HG03095 (cell line): ENCODE results near the gene IL18BP.

Experiments used
- ATAC-seq: cut with Tn5 transposase; IDR thresholded peaks from one replicate; pipeline ENCODE4 v1.9.1; 2021; ENCODE audit warnings: moderate library complexity; ENCODE audit not compliant: unreplicated experiment

The IL18BP gene

DNA sequence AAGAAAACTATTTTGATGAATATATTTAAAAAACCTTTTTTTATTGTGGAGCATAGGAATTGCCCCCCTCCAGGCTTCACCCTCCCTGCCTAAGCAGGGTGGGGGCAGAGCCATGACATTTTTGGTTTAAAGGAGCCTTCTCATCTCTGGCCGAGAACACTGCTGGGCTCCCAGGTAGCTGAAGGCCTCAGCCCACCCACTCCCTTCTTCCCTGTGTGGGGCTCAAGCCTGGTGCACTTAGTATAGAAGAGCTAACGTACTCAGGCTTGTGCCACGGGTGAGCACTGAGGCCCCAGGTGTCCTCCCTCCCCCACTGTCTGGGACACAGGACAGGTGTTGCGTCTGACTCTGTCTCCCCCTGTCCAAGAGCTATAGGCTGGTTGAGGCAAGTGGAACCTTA, 2.2 kb upstream of the IL18BP start:
- ATAC-seq = no peak

DNA sequence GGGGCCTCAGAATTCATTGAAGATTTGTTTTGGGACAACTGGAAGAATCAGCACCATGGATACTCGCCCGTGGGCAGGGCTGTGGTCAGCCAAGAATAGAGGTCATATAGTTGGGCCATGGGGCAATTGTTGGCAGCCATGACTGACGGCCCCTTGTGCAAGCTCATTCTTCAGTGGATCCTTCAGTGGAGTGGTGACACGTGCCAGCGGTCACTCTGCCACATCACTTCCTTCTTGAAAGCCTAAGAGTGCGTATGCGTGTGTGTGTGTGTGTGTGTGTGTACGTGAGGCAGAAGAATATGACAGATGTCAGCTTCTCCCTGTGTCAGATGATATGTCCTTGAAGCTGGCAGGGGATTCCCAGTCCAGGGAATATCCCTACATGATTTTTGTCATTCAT, 1.8 kb upstream of the IL18BP start:
- no peak for ATAC-seq

DNA sequence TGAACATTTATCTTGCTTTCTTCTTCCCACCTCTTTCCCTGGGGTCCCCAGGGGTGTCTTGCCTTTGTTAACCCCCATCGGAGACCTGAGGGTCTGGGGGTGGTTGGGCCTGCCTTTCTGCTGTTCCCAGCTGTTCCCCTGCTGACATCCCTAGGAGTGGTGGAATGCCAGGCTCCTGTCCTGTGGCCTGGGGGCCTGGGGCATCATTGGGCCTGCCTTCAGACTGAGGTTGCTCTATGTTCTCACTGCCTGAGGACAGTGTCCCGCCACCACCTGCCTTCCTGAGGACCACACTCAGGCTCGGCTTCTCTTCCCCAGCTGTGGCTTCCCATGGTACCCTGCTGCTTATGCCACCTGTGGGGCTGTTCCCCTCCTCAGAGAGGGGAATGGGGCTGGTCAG, 1.1 kb upstream of the IL18BP start:
- no peak for ATAC-seq

DNA sequence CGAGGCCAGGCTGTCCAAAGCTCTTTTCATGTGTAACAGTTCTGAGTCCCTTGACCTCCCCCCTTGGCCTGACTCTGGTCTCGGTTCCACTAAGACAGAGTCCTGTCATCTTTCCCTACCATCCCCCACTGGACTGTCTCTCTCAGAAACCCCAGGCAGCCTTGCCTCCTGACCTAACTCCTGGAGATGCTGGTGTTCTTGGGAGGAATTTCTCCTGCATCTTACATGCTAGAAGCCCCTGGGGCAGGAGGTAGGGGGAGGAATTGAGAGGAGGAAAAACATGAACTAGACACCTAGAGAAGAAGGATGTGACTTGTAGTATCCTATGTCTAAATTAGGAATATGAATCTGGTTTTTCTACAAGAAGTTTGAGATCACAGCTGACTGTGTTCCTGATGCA, 648 bp upstream of the IL18BP start:
- no peak for ATAC-seq

DNA sequence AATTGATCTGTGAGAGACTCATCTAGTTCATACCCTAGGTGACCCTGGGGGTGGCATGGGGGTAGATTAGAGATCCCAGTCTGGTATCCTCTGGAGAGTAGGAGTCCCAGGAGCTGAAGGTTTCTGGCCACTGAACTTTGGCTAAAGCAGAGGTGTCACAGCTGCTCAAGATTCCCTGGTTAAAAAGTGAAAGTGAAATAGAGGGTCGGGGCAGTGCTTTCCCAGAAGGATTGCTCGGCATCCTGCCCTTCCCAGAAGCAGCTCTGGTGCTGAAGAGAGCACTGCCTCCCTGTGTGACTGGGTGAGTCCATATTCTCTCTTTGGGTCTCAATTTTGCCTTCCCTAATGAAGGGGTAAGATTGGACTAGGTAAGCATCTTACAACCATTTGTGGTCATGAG, 653 bp downstream of the IL18BP start:
- no peak for ATAC-seq

DNA sequence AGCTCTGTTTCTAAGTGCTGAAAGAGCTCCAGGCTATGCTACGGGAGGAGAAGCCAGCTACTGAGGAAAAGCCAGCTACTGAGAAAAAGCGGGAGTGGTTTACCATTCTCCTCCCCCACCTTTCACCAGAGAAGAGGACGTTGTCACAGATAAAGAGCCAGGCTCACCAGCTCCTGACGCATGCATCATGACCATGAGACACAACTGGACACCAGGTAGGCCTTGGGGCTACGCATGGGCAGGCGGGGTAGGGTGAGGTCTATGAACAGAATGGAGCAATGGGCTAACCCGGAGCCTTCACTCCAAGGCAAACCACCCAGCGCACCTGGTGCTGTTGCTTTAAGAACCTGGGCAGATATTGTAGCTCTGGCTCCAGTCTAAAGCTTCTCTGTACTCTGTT, 1.1 kb downstream of the IL18BP start:
- no peak for ATAC-seq

DNA sequence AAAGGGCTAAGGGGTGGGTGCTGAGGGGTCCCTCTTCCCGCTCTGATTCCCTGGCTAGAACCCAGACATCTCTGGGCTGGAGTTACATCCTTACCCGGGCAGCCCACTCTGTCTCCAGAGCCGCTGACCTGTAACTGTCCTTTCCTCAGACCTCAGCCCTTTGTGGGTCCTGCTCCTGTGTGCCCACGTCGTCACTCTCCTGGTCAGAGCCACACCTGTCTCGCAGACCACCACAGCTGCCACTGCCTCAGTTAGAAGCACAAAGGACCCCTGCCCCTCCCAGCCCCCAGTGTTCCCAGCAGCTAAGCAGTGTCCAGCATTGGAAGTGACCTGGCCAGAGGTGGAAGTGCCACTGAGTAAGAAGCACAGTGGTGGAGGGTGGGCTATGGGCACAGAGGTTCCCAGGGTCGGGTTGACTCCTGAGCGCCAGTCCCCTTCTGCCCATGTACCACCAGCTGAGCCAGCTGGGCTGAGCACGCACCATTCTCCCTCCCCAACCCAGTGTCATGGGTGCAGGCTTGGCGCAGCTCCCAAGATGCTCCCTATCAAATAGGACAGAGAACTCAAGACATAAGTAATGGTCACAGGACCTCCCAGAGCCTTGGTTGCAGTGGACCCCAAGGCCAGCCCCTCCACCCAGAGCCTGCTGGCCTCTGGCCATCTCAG, 1.6 kb downstream of the IL18BP start:
- ATAC-seq = no peak

DNA sequence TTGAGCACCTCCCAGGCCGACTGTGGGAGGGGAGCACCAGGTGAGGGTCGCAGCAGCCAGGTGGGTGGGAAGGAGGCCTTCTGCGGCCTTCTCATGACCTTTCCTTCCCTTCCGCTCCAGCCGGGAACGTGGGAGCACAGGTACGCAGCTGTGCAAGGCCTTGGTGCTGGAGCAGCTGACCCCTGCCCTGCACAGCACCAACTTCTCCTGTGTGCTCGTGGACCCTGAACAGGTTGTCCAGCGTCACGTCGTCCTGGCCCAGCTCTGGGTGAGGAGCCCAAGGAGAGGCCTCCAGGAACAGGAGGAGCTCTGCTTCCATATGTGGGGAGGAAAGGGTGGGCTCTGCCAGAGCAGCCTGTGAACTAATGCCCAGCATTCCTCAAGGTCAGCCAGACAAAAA, 2.6 kb downstream of the IL18BP start:
- ATAC-seq = no peak

DNA sequence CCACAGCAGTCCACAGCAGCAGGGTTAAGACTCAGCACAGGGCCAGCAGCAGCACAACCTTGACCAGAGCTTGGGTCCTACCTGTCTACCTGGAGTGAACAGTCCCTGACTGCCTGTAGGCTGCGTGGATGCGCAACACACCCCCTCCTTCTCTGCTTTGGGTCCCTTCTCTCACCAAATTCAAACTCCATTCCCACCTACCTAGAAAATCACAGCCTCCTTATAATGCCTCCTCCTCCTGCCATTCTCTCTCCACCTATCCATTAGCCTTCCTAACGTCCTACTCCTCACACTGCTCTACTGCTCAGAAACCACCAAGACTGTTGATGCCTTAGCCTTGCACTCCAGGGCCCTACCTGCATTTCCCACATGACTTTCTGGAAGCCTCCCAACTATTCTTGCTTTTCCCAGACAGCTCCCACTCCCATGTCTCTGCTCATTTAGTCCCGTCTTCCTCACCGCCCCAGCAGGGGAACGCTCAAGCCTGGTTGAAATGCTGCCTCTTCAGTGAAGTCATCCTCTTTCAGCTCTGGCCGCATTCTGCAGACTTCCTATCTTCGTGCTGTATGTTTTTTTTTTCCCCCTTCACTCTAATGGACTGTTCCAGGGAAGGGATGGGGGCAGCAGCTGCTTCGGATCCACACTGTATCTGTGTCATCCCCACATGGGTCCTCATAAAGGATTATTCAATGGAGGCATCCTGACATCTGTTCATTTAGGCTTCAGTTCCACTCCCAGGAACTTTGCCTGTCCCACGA, 3.3 kb downstream of the IL18BP start:
- ATAC-seq = no peak

DNA sequence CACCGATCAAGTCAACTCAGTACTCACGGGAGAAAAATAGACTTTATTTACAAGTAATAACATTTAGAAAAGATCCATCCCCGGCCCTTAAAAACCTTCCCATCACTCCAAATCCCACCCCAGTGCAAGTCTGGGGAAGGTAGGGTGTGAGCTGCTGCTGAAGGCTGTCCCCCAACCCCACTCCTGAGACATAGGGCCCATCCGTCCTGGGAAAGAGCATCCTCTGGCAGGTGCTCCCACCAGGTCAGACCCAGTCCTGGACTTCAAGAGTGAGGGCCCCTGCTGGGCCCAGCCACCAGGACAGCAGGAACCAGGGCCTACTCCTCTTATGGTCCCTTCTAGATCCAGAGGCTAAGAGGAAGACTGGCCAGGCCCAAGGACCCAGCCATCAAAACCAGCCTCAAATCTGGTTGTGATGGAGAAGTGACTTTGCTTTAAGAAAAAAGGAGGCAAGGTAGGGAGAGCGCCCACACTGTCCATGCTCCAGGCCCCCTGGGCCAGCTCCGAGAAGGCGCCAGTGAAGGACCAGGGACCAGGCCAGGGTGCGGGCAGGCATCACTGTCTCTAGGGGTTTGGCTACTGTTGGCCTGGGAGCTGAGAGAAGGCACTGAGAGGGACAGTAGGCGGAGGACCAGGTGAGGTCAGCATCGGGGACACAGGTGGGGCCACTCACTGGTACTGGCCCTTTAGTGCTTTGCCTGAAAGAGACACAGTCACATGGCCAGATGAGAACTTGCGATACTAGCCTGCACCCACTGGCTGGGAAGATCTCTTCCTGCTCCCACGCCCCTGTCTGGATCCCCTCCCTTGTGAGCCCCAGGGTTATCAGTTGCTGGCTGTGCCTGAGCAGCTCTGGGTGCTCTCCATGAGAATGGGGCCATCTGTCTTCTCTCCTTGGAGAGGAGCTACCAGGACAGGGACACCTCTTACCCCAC, 4.4 kb downstream of the IL18BP start:
- ATAC-seq = no peak

DNA sequence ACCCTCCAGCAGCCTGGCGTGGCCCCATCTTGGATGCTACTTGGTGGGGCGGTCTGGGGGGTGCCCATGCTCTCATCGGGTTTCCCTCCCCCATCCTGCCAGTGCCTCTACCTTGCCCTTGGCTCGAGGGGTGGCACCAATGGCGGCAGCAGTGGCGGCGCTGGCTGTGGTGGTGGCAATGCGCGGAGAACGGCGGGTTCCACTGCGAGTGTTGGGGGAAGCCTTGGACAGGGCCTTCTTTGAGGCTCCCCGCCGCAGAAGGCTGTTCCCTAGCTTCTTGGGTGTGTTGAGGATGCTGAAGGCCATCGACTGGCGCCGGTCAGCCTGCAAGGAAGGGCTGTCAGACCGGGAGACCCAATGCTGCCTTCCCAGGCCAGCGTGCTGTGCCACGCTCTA, 5.1 kb downstream of the IL18BP start:
- ATAC-seq = no peak

DNA sequence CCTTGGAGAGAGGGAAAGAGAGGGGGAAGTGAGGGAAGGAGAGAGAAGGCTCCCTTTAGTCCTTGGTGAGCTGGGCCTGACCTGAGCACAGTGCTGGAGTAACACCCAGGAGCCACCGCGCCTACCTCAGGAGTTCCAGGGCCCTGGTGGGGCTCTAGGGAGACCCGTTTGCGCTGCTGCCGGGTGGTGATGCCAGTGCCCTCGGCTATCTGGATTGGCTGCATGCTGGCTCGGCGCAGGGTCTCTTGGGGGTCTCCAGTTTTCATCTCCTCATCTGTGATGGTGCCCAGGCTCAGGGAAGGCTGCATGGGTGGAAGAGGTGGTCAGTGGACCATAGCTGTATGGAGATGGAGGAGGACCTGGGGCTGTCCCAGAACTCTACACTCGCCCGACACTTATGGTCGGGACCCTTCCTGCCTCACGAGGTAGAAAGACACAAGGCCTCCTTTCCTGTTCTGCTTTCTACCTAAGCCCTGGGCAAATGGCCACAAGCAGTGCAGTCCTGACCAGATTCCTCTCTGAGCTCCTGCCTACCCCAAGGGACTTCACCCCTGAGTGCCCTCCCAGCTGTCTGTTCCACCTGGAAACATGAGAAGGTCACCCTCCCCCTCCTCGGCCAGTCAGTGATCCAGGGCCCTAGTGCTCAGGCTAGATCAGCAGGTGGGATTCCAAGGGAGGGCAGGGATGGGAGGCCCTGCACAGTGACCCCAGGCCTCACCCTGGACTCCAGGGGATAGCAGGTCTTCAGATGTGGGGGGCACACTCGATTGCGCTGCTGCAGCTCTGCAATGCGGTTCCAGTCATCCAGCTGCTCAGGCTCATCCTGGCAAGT, 6.0 kb downstream of the IL18BP start:
- no peak for ATAC-seq

DNA sequence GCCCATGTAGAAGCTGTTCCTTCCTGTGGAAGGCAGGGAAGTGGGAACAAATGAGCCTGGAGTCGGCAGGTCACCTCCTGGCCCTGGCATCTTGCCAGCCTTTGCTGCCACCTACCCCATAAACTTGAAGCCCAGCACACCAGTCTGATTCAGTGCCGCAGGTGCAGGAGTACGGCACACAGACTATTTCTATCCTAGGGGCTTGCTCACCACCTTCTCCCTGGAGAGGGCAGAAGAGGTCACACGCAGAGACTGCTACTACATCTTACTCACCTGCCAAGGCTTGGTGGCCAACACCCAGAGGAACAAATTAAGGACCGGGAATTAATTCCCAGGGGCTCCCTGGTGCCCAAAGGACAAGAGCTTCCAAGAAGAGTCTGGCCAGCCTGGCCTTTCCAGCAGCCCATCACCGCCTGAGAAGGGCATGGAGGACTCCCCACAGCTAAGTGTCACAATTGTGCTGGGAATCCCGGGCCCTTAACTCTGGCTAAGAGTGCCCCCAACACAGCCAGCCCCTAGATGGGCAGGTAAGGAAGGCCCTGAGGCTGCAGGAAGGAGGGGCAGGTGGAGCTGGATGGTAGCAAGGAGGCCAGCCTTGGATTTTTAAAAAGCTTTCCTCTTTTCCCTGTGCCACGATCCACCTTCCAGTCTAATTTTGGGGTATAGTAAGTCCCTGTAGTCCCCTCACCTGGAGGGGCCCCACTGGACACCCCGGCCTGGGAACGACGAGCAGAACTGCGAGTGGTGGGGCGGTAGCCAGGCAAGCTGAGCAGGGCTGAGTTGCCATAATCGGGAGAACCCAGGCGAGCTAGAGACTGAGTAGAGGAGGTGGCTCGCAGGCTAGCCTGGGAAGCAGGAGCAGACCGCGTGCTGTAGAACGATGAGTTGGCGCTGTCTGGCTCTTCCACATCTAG, 6.9 kb downstream of the IL18BP start:
- no peak for ATAC-seq

DNA sequence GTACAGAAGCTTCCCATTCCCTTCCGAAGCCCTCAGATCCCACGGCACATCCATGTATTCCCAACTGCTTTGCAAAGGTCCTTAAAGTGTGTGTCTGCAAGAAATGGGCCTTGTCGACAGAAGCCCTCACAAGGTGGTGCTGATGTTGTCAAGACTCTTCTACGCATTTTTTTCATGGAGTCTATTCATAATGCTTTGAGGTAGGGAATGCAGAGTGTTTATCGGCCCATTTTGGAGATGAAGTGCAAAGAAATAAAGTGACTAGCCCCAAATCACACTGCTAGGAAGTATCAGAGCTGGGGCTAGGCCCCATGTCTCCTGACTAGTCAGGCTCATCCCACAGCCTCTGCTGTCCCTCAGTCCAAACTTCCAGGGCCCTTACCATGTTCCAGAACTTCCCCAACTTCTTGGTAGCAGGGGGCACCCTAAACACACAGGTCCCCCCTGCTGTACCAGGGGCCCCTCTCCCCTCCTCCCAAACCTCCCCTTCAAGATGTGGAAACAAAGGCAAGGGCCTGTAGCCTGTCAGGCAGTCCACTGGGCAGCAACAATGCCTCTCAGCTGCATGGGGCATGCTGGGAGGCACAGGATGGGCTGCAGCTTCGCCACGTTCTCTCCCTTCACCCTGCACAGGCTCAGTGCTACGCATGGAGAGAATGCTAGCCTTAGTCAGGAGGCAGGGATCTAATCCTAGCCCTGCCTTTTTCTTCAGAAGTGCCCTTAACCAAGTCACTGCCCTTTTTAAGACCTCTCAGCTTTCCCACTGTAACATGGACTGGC, 7.8 kb downstream of the IL18BP start:
- no peak for ATAC-seq

DNA sequence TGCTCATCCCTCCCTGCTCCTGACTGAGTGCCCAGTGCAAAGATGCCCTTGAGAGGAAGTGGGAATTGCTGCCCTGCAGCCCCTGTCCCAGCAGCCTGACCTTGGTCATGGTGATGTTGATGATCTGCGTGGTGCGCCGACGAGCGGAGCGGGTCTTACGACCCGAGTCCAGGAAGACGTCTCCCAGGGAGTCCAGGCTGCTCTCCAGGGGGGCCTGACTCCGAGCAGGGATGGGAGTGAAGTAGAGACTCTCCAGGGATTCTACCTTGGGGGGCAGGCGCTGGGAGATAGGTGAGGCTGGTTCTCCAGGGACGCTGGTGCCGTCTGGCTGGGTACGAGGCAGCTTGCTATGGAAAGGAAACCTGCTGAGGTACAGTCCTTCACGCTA, 8.4 kb downstream of the IL18BP start:
- ATAC-seq = no peak

DNA sequence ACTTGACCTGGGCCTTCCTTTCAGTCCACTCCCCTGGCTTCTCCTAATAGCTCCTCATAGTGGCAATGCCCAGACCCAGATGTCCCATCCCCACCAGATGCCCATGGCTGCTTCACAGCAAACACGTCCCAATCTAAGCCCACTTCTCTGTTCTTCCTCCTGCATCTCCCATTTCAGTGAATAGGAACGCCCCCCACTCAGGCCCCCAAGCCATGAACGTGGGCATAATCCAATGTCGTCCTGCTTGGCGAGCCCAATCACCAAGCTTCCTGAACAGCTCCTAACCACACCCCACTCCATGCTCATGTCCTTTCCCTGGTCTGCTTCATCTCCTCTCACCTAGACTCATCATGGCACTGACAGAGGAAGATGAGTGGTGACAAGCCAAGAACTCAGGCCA, 8.9 kb downstream of the IL18BP start:
- no peak for ATAC-seq

DNA sequence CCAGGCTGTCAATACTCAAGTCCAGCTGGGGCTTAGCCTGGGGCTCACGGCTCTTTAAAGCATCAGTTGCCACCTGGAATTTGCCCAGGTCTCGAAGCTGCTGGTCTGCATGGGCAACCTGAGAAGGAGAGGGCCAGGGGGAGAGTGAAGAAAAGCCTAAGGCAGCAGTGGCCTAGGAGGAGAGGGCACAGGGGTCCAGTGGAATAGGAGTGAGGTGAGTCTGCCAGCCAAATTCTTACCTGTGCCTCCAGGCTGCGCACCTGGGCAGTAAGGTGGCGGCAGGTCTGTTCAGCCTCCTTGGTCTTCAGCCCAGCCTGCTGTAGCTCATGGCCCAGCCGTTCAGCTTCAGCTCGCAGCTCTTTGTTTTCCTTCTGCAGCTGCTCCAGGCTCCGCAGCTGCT, 10.0 kb downstream of the IL18BP start:
- ATAC-seq = no peak

DNA sequence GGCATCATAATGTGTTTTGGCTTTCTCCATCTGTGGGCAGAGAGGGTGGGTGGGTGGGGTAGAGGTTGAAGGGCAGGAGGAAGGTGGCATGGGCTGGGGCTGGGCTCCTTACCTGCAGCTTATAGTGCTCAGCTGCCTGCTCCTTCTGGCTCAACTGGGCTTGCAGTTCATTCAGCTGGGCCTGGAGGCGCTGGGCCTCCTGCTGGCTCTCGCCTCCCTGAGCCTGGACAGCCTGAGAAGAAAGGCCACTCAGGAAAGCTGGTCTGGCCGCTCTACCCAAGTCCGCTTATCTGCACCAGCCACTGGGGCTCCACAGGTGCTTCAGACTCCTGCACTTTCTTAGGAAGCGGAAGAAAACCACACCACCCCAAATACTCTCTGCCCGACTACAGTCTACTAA, 10.4 kb downstream of the IL18BP start:
- ATAC-seq = no peak
